ENCODE measurements around the gene EDAR. TPM values are rescaled to one million over a fixed set of nuclear protein-coding genes. Genes with fewer than 3 reads are reported as not detected.

Gene EDAR
- total RNA-seq, 6 experiments from 2014 or later = 0.06 to 1.6 (median 0.28) TPM

DNA sequence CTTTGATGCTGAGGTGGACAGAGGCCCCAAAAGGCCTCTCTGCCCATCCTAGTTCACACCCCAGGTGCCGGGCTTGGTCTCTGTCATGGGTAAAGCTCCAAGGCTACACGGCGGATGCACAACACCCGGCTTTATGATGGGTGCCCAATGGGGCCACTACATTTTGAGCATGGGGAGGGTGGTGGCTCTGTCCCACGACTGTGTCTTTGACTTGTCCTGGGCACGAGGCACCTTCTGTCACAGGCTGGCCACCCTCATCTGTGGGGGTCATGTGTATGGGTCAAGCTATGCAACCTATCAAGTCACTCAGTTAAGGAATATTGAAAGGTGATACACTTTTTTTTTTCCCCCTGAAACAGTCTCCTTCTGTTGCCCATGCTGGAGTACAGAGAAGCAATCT is 63.7 kb downstream of the EDAR start:
- Histone ChIP-seq H3K4me1 (peaks cover 0 to 20% (median 6%) of the 10 kb centered on the region in 4 donors), H3K27ac (no peak overlapping the region), H3K27me3 (no peaks in the 10 kb centered on the region), H3K9me3 (no peaks in the 10 kb centered on the region), H3K36me3 (no peaks in the 10 kb centered on the region), H3K4me3 (no peak overlapping the region)
- ATAC-seq = no peak
- no peak for TF ChIP-seq POLR2A (IDR thresholded peaks at IDR 0.05)
- TF ChIP-seq, protein P1, sequence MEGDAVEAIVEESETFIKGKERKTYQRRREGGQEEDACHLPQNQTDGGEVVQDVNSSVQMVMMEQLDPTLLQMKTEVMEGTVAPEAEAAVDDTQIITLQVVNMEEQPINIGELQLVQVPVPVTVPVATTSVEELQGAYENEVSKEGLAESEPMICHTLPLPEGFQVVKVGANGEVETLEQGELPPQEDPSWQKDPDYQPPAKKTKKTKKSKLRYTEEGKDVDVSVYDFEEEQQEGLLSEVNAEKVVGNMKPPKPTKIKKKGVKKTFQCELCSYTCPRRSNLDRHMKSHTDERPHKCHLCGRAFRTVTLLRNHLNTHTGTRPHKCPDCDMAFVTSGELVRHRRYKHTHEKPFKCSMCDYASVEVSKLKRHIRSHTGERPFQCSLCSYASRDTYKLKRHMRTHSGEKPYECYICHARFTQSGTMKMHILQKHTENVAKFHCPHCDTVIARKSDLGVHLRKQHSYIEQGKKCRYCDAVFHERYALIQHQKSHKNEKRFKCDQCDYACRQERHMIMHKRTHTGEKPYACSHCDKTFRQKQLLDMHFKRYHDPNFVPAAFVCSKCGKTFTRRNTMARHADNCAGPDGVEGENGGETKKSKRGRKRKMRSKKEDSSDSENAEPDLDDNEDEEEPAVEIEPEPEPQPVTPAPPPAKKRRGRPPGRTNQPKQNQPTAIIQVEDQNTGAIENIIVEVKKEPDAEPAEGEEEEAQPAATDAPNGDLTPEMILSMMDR (IDR thresholded peaks at IDR 0.05) = no peak
- DNase-seq = no peak
- intact Hi-C loops (cut with DNase I) = no loop called here
- no CpG with 5 or more reads among the region's 6 CpGs for WGBS (ENCODE audit: insufficient coverage, low coverage, low lambda C conversion rate, missing lambda C conversion rate)

- intact Hi-C loops (cut with DNase I) = no loop called here
These were observed 64.3 kb downstream of the EDAR start for GRCh38 chr2:108924580-108925251.

GRCh38 chr2:108923736-108924579 is 65.1 kb downstream of the EDAR start:
- Histone ChIP-seq H3K4me1 (peaks cover 0 to 20% (median 6%) of the 10 kb centered on the region in 4 donors), H3K27me3 (no peaks in the 10 kb centered on the region), H3K27ac (no peak overlapping the region), H3K9me3 (no peaks in the 10 kb centered on the region), H3K4me3 (no peak overlapping the region), H3K36me3 (no peaks in the 10 kb centered on the region)
- WGBS (ENCODE audit: insufficient coverage, low coverage, low lambda C conversion rate, missing lambda C conversion rate) = 94% methylated on average over 9 of the region's 13 CpGs
- ATAC-seq (no peak), DNase-seq (peak in 1 of 3 donors; percentile 7)
- TF ChIP-seq POLR2A (IDR thresholded peaks at IDR 0.05) = no peak
- TF ChIP-seq, protein P1 (IDR thresholded peaks at IDR 0.05) = no peak
- intact Hi-C loops (cut with DNase I) = no loop called here

More at GRCh38 chr2:108924580-108925251, 64.3 kb downstream of the EDAR start:
- Histone ChIP-seq H3K27me3 (no peaks in the 10 kb centered on the region), H3K27ac (no peak overlapping the region), H3K9me3 (no peaks in the 10 kb centered on the region), H3K4me1 (peaks cover 0 to 20% (median 6%) of the 10 kb centered on the region in 4 donors), H3K36me3 (no peaks in the 10 kb centered on the region), H3K4me3 (no peak overlapping the region)
- DNase-seq (peak in 1 of 3 donors; percentile 71), ATAC-seq (peak; percentile 39 to 71 (median 56))
- 56% methylated on average over 11 of the region's 14 CpGs for WGBS (ENCODE audit: insufficient coverage, low coverage, low lambda C conversion rate, missing lambda C conversion rate)
- TF ChIP-seq POLR2A (IDR thresholded peaks at IDR 0.05) = no peak
- TF ChIP-seq, protein P1 (IDR thresholded peaks at IDR 0.05) = no peak

- H3K27ac ChIP-seq = no peak overlapping the region
- H3K4me1 ChIP-seq = peaks cover 0 to 20% (median 6%) of the 10 kb centered on the region in 4 donors
- H3K4me3 ChIP-seq = no peak overlapping the region
- H3K36me3 ChIP-seq = no peaks in the 10 kb centered on the region
- H3K27me3 ChIP-seq = no peaks in the 10 kb centered on the region
- peak in 1 of 4 donors; percentile 37 for ATAC-seq
- 57% methylated on average over 11 of the region's 12 CpGs for WGBS (ENCODE audit: insufficient coverage, low coverage, low lambda C conversion rate, missing lambda C conversion rate)
- H3K9me3 ChIP-seq = no peaks in the 10 kb centered on the region
- intact Hi-C loops (cut with DNase I) = no loop called here
- peak in 1 of 3 donors; percentile 39 for DNase-seq
- TF ChIP-seq, protein P1 (IDR thresholded peaks at IDR 0.05) = no peak
- TF ChIP-seq POLR2A (IDR thresholded peaks at IDR 0.05) = no peak
These were observed 65.9 kb downstream of the EDAR start for GRCh38 chr2:108923019-108923700.
